OCI-LY3 (cell line): ENCODE measurements around the gene ESYT1.

ENCODE experiments used
- H2AFZ ChIP-seq: fragments of 200-600, 300-600 bp; shearing (Covaris generic); 2 replicates; pipeline ENCODE4 v1.6.0; 2014; ENCODE audit warnings: antibody characterized with exemption, low read depth, low read length
- H3K27ac ChIP-seq: fragments of 200-600, 300-600 bp; sonication (generic); 2 replicates; pipeline ENCODE4 v1.5.1; 2014; ENCODE audit warnings: mild to moderate bottlenecking, low read length, moderate library complexity, mixed read lengths
- H3K27me3 ChIP-seq: fragments of 200-600, 300-600 bp; sonication (generic); 2 replicates; pipeline ENCODE4 v1.6.1; 2014; ENCODE audit warnings: low read depth, low read length, mixed read lengths
- H3K36me3 ChIP-seq: fragments of 200-600, 300-600 bp; sonication (generic); replicated peaks from 2 replicates; pipeline ENCODE3; 2014; ENCODE audit warnings: low read depth, low read length, mixed read lengths
- H3K4me1 ChIP-seq: fragments of 300-600, 200-600 bp; sonication (generic); 2 replicates; pipeline ENCODE4 v1.6.1; 2014; ENCODE audit warnings: low read length, mixed read lengths
- H3K4me2 ChIP-seq: fragments of 200-600, 300-600 bp; sonication (generic); 2 replicates; pipeline ENCODE4 v1.6.1; 2014; ENCODE audit warnings: low read length, mixed read lengths
- H3K4me3 ChIP-seq: fragments of 300-600, 200-600 bp; sonication (generic); 2 replicates; pipeline ENCODE4 v1.5.1; 2014; ENCODE audit warnings: antibody characterized with exemption, mild to moderate bottlenecking, low read length, moderate library complexity
- H3K79me2 ChIP-seq: fragments of 300-600, 200-600 bp; shearing (Covaris generic); 2 replicates; pipeline ENCODE4 v1.6.1; 2014; ENCODE audit warnings: mild to moderate bottlenecking, low read length, mixed read lengths
- H3K9ac ChIP-seq: fragments of 300-600, 200-600 bp; shearing (Covaris generic); 2 replicates; pipeline ENCODE4 v1.6.0; 2014; ENCODE audit warnings: mild to moderate bottlenecking, low read length, moderate library complexity
- H3K9me3 ChIP-seq: fragments of 200-600, 300-600 bp; shearing (Covaris generic); 2 replicates; pipeline ENCODE4 v1.6.1; 2014; ENCODE audit warnings: low read length, mixed read lengths; ENCODE audit not compliant: insufficient read depth
- H4K20me1 ChIP-seq: fragments of 200-600, 300-600 bp; sonication (generic); 2 replicates; pipeline ENCODE4 v1.6.1; 2016; ENCODE audit warnings: low read length, mixed read lengths; ENCODE audit not compliant: insufficient read depth
- EZH2phosphoT487 ChIP-seq: fragments of 200-600 bp; shearing (Covaris generic); IDR thresholded peaks from 2 replicates; pipeline ENCODE4 v1.6.1; 2018; ENCODE audit warnings: antibody characterized with exemption, mixed run types, low read depth
- TF ChIP-seq, protein P1 (sequence below): fragments of 200-600, 300-600 bp; sonication (generic); IDR thresholded peaks from 2 replicates; pipeline ENCODE4 v1.5.1; 2014; ENCODE audit warnings: antibody characterized with exemption, low read length, low read depth

ESYT1 gene

DNA sequence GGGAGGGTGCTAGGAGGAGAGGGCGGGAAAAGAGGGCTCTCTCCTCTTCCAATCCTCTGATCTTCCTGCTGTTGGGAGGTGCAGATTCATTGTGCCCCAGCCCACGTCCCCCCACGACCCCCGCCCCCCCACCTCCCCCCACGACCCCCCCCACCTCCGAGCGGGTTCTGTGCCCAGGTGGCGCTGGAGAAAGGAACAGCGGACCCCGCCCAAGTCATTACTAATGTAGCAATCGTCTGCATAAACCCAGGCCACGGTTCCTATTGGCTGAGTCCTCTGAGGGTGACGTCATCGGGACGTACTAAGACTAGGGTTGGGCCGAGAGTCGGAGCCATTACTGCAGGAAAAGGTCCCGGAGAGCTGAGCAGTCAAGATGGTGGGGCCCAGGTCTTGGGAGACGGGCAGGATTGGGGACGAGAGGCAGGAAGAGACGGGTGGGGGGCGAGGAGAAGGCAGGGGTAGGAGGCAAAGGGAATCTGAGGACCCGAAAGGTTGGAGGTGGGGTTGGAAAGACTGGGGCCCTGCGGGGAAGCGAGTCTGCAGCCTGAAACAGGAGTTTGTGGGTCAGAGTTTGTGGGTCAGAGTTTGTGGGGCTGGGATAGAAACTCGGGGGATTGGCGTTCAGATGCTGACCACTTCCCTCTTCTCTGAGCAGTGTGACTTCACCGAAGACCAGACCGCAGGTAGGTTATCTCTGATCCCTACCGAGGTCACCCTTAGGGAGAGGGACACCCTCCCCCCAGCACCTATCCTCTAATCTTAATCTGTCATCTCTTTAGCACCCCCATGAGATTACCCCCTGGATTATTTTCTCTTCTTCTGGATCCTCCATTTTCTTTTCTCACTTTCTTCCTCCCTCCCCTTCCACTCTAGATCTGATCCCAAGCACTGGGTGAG is 30.2 kb downstream of the ESYT1 start, which contains the start of gene MYL6:
Gene MYL6 (plus strand): TSS at position 331 of the 897 bp plus-strand sequence. CDS start 43 bp downstream, at position 374.
- H3K9me3 ChIP-seq, result no peaks in the 10 kb centered on the region
- peaks cover 46% of the 10 kb centered on the region for H3K36me3 ChIP-seq
- H3K4me2 ChIP-seq, result peak within 1 kb of the TSS; percentile 91
- TF ChIP-seq, protein P1, sequence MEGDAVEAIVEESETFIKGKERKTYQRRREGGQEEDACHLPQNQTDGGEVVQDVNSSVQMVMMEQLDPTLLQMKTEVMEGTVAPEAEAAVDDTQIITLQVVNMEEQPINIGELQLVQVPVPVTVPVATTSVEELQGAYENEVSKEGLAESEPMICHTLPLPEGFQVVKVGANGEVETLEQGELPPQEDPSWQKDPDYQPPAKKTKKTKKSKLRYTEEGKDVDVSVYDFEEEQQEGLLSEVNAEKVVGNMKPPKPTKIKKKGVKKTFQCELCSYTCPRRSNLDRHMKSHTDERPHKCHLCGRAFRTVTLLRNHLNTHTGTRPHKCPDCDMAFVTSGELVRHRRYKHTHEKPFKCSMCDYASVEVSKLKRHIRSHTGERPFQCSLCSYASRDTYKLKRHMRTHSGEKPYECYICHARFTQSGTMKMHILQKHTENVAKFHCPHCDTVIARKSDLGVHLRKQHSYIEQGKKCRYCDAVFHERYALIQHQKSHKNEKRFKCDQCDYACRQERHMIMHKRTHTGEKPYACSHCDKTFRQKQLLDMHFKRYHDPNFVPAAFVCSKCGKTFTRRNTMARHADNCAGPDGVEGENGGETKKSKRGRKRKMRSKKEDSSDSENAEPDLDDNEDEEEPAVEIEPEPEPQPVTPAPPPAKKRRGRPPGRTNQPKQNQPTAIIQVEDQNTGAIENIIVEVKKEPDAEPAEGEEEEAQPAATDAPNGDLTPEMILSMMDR, result no peak
- no peak for TF ChIP-seq EZH2phosphoT487
- H3K9ac ChIP-seq, result peak within 1 kb of the TSS; percentile 99
- peaks cover 29% of the 10 kb centered on the region for H3K79me2 ChIP-seq
- H3K4me1 ChIP-seq, result peaks cover 24% of the 10 kb centered on the region
- H3K27ac ChIP-seq, result peak within 1 kb of the TSS; percentile 81
- no peak within 1 kb of the TSS for H2AFZ ChIP-seq
- peak within 1 kb of the TSS; percentile 90 for H3K4me3 ChIP-seq
- peaks cover 24% of the 10 kb centered on the region for H4K20me1 ChIP-seq
- no peaks in the 10 kb centered on the region for H3K27me3 ChIP-seq

DNA sequence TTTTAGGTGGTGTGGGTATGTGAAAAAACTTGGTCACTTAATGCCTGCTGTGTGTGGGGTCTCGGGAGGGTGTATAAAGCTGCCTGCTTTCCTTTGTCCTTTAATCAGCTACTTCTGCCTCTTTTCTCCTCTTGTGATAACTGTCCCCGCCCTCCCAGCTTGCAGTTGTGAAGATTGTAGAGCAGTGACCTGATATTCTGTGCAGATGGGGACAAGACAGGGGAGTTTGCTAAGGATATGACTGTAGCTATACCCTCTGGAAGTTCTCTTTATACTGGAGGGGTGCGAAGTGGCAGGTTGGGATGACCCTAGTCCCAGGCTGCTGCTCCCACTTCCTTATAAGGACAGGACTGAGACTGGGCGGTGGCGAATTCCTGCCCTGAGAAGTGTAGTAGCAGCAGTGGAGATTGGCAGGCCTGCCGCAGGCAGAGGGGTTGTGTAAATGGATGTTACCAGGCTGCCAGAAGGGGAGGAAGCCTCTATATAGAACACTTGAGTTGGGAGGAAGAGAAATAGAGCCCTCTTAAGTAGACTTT is 30.9 kb downstream of the ESYT1 start:
- Histone ChIP-seq H3K79me2 (peaks cover 29% of the 10 kb centered on the region), H3K27ac (peak overlapping the region; percentile 81), H3K4me1 (peaks cover 21% of the 10 kb centered on the region), H3K9me3 (no peaks in the 10 kb centered on the region), H3K4me2 (peak overlapping the region; percentile 91), H2AFZ (no peak overlapping the region), H3K9ac (peak overlapping the region; percentile 99), H3K27me3 (no peaks in the 10 kb centered on the region), H3K4me3 (peak overlapping the region; percentile 90), H3K36me3 (peaks cover 53% of the 10 kb centered on the region), H4K20me1 (peaks cover 24% of the 10 kb centered on the region)
- TF ChIP-seq, protein P1, result no peak
- TF ChIP-seq EZH2phosphoT487, result no peak

DNA sequence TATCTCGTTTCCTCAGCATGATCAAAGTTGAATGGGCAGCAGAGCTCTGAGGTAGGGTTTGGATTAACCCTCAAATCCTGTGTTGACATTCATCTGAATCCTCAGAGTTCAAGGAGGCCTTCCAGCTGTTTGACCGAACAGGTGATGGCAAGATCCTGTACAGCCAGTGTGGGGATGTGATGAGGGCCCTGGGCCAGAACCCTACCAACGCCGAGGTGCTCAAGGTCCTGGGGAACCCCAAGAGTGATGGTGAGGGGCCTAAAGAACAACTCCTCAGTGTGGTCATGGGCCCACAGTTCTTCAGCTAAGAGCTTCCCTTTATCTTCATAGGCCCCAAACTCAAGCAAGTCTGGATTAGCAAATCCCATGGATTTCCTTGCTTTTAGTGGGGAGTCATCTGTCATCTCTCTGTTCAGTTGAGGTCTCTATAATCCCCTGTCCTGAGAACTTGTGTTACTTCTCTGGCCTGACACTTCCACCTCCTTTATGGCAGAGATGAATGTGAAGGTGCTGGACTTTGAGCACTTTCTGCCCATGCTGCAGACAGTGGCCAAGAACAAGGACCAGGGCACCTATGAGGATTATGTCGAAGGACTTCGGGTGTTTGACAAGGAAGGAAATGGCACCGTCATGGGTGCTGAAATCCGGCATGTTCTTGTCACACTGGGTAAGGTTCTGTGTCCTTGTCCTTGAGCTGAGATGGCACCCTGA is 31.6 kb downstream of the ESYT1 start:
- H3K79me2 ChIP-seq, result peaks cover 29% of the 10 kb centered on the region
- peaks cover 24% of the 10 kb centered on the region for H4K20me1 ChIP-seq

More for the DNA sequence above, 31.6 kb downstream of the ESYT1 start:
- Histone ChIP-seq H3K9me3 (no peaks in the 10 kb centered on the region), H3K27me3 (no peaks in the 10 kb centered on the region), H3K36me3 (peaks cover 58% of the 10 kb centered on the region), H3K4me3 (peak overlapping the region; percentile 90), H3K4me2 (peak overlapping the region; percentile 91), H3K27ac (peak overlapping the region; percentile 81), H3K9ac (peak overlapping the region; percentile 99), H3K4me1 (peaks cover 21% of the 10 kb centered on the region), H2AFZ (no peak overlapping the region)
- TF ChIP-seq, protein P1, result no peak
- no peak for TF ChIP-seq EZH2phosphoT487
